Neural progenitor cell (in vitro differentiated cells): ENCODE measurements around the gene TRIO.

ENCODE experiments used
- CTCF ChIP-seq: fragments of 200-600 bp; sonication (generic); IDR thresholded peaks from 2 replicates; pipeline ENCODE4 v1.5.1; 2017; ENCODE audit warnings: antibody characterized with exemption, mild to moderate bottlenecking
- EZH2 ChIP-seq: fragments of 200-600 bp; sonication (generic); IDR thresholded peaks from 2 replicates; pipeline ENCODE4 v1.6.1; 2017; ENCODE audit warnings: antibody characterized with exemption, mild to moderate bottlenecking, moderate library complexity
- EZH2phosphoT487 ChIP-seq: fragments of 200-600 bp; sonication (generic); IDR thresholded peaks from 2 replicates; pipeline ENCODE4 v1.6.1; 2017; ENCODE audit warnings: antibody characterized with exemption

- TF ChIP-seq CTCF (no peak), EZH2phosphoT487 (no peak), EZH2 (no peak)
These were observed 23.3 kb downstream of the TRIO start for GRCh38 chr5:14166437-14166836.
